ENCODE measurements around the gene SAMD15.

SAMD15 gene

DNA sequence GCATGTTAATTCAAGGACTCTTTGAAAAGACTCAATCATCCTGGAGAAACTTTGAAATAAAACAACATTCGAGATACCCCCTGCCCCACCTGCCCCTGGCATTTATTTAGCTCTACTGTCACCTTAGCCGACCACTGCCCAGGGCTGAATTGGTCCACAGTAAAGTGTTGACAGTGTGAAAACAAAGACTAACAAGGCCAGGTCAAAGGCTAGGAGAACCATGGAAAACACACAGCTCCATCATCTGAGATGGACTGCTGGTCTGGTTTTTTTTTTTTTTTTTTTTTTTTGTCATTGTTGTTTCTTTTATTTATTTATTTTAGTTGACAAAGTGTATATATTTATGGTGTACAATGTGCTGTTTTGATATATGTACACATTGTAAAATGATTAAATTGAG is 30.7 kb upstream of the SAMD15 start:
- Histone ChIP-seq H3K9me3 (ENCODE audit: severe bottlenecking) (no peaks in the 10 kb centered on the region), H3K4me3 (ENCODE audit: low read depth, low read length) (no peak overlapping the region), H3K27me3 (ENCODE audit: insufficient read depth, low read depth, severe bottlenecking) (no peaks in the 10 kb centered on the region), H3K36me3 (peaks cover 21% of the 10 kb centered on the region), H3K27ac (no peak overlapping the region)
- DNase-seq = no peak
- TF ChIP-seq, protein P1, sequence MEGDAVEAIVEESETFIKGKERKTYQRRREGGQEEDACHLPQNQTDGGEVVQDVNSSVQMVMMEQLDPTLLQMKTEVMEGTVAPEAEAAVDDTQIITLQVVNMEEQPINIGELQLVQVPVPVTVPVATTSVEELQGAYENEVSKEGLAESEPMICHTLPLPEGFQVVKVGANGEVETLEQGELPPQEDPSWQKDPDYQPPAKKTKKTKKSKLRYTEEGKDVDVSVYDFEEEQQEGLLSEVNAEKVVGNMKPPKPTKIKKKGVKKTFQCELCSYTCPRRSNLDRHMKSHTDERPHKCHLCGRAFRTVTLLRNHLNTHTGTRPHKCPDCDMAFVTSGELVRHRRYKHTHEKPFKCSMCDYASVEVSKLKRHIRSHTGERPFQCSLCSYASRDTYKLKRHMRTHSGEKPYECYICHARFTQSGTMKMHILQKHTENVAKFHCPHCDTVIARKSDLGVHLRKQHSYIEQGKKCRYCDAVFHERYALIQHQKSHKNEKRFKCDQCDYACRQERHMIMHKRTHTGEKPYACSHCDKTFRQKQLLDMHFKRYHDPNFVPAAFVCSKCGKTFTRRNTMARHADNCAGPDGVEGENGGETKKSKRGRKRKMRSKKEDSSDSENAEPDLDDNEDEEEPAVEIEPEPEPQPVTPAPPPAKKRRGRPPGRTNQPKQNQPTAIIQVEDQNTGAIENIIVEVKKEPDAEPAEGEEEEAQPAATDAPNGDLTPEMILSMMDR (IDR thresholded peaks at IDR 0.05; ENCODE audit: low read depth, low read length) = no peak

DNA sequence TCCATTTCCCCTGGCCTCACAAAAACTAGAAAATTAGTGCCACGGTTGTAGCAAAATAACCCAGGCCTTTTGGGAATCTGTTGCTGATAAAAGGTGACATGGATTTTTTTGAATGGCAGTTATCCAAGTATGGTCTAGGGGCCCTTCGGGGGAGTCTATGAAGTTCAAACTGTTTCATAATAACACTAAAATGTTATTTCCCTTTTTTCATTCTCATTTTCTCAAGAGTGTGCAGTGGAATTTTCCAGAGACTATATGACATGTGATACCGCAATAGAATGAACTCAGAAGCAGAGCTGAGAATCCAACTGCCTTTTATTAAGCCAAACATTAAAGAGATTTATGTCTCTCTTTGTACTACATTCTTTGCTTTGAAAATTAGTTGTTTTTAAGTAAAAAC is 29.4 kb upstream of the SAMD15 start:
- no peak overlapping the region for H3K27ac ChIP-seq
- no peaks in the 10 kb centered on the region for H3K27me3 ChIP-seq (ENCODE audit: insufficient read depth, low read depth, severe bottlenecking)
- H3K36me3 ChIP-seq = peaks cover 8% of the 10 kb centered on the region
- H3K4me3 ChIP-seq (ENCODE audit: low read depth, low read length) = no peak overlapping the region
- no peaks in the 10 kb centered on the region for H3K9me3 ChIP-seq (ENCODE audit: severe bottlenecking)
- no peak for DNase-seq
- TF ChIP-seq, protein P1 (IDR thresholded peaks at IDR 0.05; ENCODE audit: low read depth, low read length) = no peak

DNA sequence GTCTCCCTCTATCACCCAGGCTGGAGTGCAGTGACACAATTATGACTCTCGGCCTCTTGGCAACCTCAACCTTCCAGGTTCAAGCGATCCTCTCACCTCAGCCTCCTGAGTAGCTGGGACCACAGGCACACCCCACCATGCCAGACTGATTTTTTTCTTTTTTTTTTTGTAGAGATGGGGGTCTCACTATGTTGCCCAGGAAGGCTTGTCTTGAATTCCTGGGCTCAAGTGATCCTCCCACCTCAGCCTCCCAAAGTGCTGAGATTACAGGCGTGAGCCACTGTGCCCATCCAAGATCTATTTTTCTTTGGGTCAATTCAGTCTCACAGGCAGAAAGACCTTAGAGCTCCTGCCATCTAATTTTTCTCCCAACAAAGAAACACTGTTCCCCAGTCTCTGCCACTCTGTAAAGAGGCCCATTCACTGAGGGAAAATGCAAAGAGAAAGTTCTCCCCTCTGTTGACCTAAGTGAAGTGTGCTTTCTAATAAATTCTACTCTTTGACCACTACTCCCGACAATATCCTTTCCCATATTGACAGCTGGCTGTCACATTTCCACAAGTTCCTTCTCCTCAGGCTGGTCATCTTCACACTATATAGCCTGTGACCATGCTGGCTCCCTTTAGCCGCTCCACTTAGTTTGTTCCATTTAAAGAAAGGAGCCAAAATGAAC is 23.6 kb upstream of the SAMD15 start:
- TF ChIP-seq, protein P1 (IDR thresholded peaks at IDR 0.05; ENCODE audit: low read depth, low read length) = no peak
- H3K36me3 ChIP-seq = peaks cover 2% of the 10 kb centered on the region; the same call in 1 of the 2 replicates
- no peak for DNase-seq

DNA sequence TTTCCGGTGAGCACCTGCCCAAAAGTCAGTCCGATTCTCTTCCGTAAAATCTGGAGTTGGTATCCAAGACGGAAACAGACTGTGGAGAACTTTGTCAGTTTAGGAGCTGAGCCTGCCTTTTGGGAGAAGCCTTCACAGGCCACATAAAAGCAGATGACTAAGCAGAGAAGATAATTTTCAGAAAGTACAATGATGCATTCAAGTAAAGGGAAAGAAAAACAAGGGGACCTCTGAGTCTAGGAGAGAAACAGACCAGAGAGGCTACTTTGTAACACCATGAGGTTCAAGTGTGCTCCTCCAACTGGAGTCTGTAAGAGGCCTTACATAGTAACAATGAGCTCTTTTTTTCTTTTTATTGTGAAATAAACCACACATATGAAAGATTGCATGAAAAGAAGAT is 21.4 kb upstream of the SAMD15 start:
- TF ChIP-seq, protein P1 (IDR thresholded peaks at IDR 0.05; ENCODE audit: low read depth, low read length) = no peak
- no peak overlapping the region for H3K4me3 ChIP-seq (ENCODE audit: low read depth, low read length)
- H3K9me3 ChIP-seq (ENCODE audit: severe bottlenecking) = no peaks in the 10 kb centered on the region
- no peak overlapping the region for H3K27ac ChIP-seq
- no peak for DNase-seq
- H3K36me3 ChIP-seq = no peaks in the 10 kb centered on the region
- H3K27me3 ChIP-seq (ENCODE audit: insufficient read depth, low read depth, severe bottlenecking) = no peaks in the 10 kb centered on the region

More for the DNA sequence above, 23.6 kb upstream of the SAMD15 start:
- H3K9me3 ChIP-seq (ENCODE audit: severe bottlenecking) = no peaks in the 10 kb centered on the region
- no peak overlapping the region for H3K4me3 ChIP-seq (ENCODE audit: low read depth, low read length)
- H3K27ac ChIP-seq = no peak overlapping the region
- no peaks in the 10 kb centered on the region for H3K27me3 ChIP-seq (ENCODE audit: insufficient read depth, low read depth, severe bottlenecking)

DNA sequence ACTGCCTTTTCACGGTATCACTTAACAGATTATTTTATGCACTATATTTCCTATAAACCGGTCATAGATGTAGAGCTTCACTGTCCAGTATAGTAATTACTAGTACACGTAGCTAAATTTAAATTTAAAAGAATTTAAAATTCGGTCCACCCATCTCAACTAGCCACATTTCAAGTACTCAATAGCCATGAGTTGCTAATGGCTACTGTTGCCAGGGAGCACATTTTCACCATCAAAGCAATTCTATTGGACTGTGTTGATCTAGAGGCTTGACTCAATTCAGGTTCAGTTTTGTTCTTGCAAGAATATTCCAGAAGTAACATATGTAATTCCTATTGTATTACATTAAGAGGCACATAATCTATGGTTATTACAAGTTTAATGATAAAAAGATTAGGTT is 20.3 kb upstream of the SAMD15 start:
- Histone ChIP-seq H3K27ac (no peak overlapping the region), H3K27me3 (ENCODE audit: insufficient read depth, low read depth, severe bottlenecking) (no peaks in the 10 kb centered on the region), H3K9me3 (ENCODE audit: severe bottlenecking) (no peaks in the 10 kb centered on the region), H3K36me3 (no peaks in the 10 kb centered on the region), H3K4me3 (ENCODE audit: low read depth, low read length) (no peak overlapping the region)
- no peak for DNase-seq
- TF ChIP-seq, protein P1 (IDR thresholded peaks at IDR 0.05; ENCODE audit: low read depth, low read length) = no peak

DNA sequence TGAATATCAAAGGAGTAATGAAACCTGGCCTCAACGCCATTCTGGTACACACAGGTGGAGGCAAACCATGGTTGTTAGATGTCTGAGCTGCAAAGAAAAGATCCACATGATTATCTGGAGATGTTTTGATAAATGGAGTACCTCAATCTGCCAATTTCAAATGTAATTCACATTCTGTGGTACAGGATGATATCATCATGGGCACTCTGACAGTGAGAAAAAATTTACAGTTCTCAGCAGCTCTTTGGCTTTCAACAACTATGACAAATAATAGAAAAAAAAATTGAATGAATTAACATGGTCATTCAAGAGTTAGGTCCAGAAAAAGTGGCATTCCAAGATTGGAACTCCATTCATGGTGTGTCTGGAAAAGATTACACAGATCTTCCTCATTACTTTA is 17.6 kb upstream of the SAMD15 start:
- Histone ChIP-seq H3K27ac (no peak overlapping the region), H3K9me3 (ENCODE audit: severe bottlenecking) (no peaks in the 10 kb centered on the region), H3K27me3 (ENCODE audit: insufficient read depth, low read depth, severe bottlenecking) (no peaks in the 10 kb centered on the region), H3K4me3 (ENCODE audit: low read depth, low read length) (no peak overlapping the region), H3K36me3 (no peaks in the 10 kb centered on the region)
- TF ChIP-seq, protein P1 (IDR thresholded peaks at IDR 0.05; ENCODE audit: low read depth, low read length) = no peak
- DNase-seq = no peak
